Measurements from ENCODE around the gene ZNF48.

DNA sequence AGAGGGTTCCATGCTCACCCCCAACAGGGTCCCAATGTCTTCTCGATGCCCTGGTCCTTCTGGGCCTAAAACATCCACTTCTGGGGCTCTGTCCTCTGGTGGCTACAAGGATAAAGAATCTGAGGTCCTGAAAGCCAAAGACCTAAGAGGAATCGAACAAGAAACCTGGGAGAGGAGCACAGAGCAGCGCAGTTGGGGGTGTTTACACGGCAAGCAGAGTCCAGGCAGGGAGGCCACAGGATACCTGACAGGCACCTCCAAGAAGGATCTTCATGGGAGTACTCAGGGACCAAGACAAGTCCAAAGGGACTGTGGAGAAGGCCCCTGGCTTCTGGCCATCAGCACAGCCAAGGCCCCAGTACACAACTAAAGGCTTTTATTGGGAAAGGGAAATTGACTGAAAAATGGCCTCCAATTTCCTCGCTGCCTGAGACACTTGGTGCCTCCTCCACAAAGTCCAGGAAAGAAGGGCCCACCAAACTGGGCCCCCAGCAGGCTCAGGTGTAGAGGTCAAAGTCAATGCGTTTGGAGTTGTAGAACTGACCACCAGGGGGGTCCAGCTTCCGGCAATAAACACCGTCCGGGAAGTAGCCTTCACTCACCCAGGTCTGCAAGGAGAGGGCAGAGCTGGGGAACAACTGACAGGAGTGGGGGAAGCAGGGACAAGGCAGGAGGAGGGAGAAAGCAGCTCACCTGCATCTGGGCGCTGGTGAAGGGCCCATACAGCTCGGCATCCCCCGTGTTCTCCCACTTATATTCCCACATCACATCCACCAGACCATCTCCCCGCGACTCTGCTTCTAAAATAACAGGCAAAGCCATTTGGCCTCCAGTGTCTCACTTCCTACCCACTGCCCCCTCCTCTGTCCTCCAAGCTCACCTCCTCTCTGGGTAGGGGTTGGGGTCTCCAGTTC is 42.5 kb upstream of the ZNF48 start:
- TF ChIP-seq CTCF (IDR thresholded peaks at IDR 0.05 in 4 of 5, conservative IDR thresholded peaks at IDR 0.05 in 1 of 5) (peak in 3 of 5 experiments; percentile 15 to 25 (median 20)), POLR2A (IDR thresholded peaks at IDR 0.05) (no peak)

Data from gastrocnemius medialis (tissue), 4 donors.